SK-N-SH (cell line): ENCODE measurements around the gene FGG. TPM values are rescaled to one million over a fixed set of nuclear protein-coding genes. Genes with fewer than 3 reads are reported as not detected.

Source experiments
- CTCF ChIA-PET: fragments of 300-600, 350-600 bp; formaldehyde crosslinking; extraction: SDS; loops from one replicate; lab custom pipeline; 2021; lab: Yijun Ruan, JAX
- POLR2A ChIA-PET: fragments of 350-600 bp; sonication (Branson Sonifier 250); formaldehyde crosslinking; extraction: SDS; loops from one replicate; lab custom pipeline; 2020; ENCODE audit warnings: antibody characterized with exemption, inconsistent platforms; lab: Yijun Ruan, JAX
- DNase-seq: peaks from one replicate; pipeline ENCODE4 v3.0.0; 2012
- H2AFZ ChIP-seq: fragments of 200-600 bp; sonication (generic); 2 replicates; pipeline ENCODE4 v1.8.1; 2016; ENCODE audit warnings: antibody characterized with exemption, mild to moderate bottlenecking, low read depth
- H3F3A ChIP-seq: fragments of 200-600 bp; sonication (generic); replicated peaks from 2 replicates; pipeline ENCODE3; 2016; ENCODE audit warnings: antibody characterized with exemption, mild to moderate bottlenecking; ENCODE audit not compliant: insufficient read depth
- H3K27ac ChIP-seq, 2 experiments: fragments of 200-500 bp in 1 of 2; fragments of 200-600 bp in 1 of 2; sonication (Bioruptor generic) in 1 of 2; sonication (generic), shearing (Covaris generic) in 1 of 2; 2 replicates each; pipeline versions ENCODE4 v1.5.1 to v1.6.1; 2014 to 2016; ENCODE audit warnings: low read depth in 2 of 2, inconsistent platforms in 1 of 2, low read length in 1 of 2, mild to moderate bottlenecking in 1 of 2, mixed read lengths in 1 of 2
- H3K27me3 ChIP-seq: fragments of 200-600 bp; sonication (generic), shearing (Covaris generic); 2 replicates; pipeline ENCODE4 v1.6.1; 2016; ENCODE audit warnings: mixed run types; ENCODE audit not compliant: insufficient read depth
- H3K36me3 ChIP-seq, 2 experiments: fragments of 200-500 bp in 1 of 2; fragments of 200-600 bp in 1 of 2; sonication (Bioruptor generic) in 1 of 2; sonication (generic) in 1 of 2; replicated peaks in 1 of 2; 2 replicates each; pipeline versions ENCODE3 to v1.5.1; 2014 to 2016; ENCODE audit warnings: low read length in 1 of 2, mild to moderate bottlenecking in 1 of 2; ENCODE audit not compliant: insufficient read depth in 2 of 2, control insufficient read depth in 1 of 2
- H3K4me1 ChIP-seq, 2 experiments: fragments of 200-500 bp in 1 of 2; fragments of 200-600 bp in 1 of 2; sonication (Bioruptor generic) in 1 of 2; sonication (generic), shearing (Covaris generic) in 1 of 2; 2 replicates each; pipeline versions ENCODE4 v1.5.1 to v1.6.1; 2014 to 2016; ENCODE audit warnings: low read depth in 1 of 2, low read length in 1 of 2, mixed run types in 1 of 2; ENCODE audit not compliant: insufficient read depth in 2 of 2, control insufficient read depth in 1 of 2
- H3K4me2 ChIP-seq: fragments of 200-600 bp; sonication (generic), shearing (Covaris generic); 2 replicates; pipeline ENCODE4 v1.6.1; 2017; ENCODE audit warnings: mixed run types
- H3K4me3 ChIP-seq, 2 experiments: fragments of 200-500 bp in 1 of 2; fragments of 200-600 bp in 1 of 2; sonication (Bioruptor generic) in 1 of 2; sonication (generic), shearing (Covaris generic) in 1 of 2; 2 replicates each; pipeline versions ENCODE4 v1.5.1 to v1.8.1; 2014 to 2016; ENCODE audit warnings: low read depth in 2 of 2, inconsistent platforms in 1 of 2, low read length in 1 of 2, mild to moderate bottlenecking in 1 of 2, mixed read lengths in 1 of 2, moderate library complexity in 1 of 2
- H3K79me2 ChIP-seq: fragments of 200-600 bp; sonication (generic); 2 replicates; pipeline ENCODE4 v1.8.1; 2017; ENCODE audit warnings: mild to moderate bottlenecking; ENCODE audit not compliant: insufficient read depth
- H3K9ac ChIP-seq: fragments of 200-600 bp; sonication (generic); 2 replicates; pipeline ENCODE4 v1.6.1; 2017; ENCODE audit warnings: mixed run types
- H3K9me2 ChIP-seq: fragments of 200-600 bp; sonication (generic); 2 replicates; pipeline ENCODE4 v1.6.1; 2017; ENCODE audit warnings: mixed run types
- H3K9me3 ChIP-seq: fragments of 200-600 bp; sonication (generic); 2 replicates; pipeline ENCODE4 v1.6.1; 2017; ENCODE audit warnings: mixed run types, mild to moderate bottlenecking, moderate library complexity
- H4K20me1 ChIP-seq: fragments of 200-600 bp; sonication (generic); 2 replicates; pipeline ENCODE4 v1.6.1; 2017; ENCODE audit warnings: mild to moderate bottlenecking, mixed run types; ENCODE audit not compliant: insufficient read depth
- CHD2 ChIP-seq: fragments of 150-350 bp; IDR thresholded peaks from 2 replicates; pipeline ENCODE4 v1.6.1; 2018; ENCODE audit warnings: low read length; ENCODE audit not compliant: partially characterized antibody
- ELF1 ChIP-seq: IDR thresholded peaks from 2 replicates; pipeline ENCODE4 v1.4.0; 2012
- EP300 ChIP-seq, 2 experiments: IDR thresholded peaks; 2 replicates each; pipeline versions ENCODE4 v1.4.0 to v1.6.1; 2012; ENCODE audit warnings: borderline replicate concordance in 1 of 2, low read depth in 1 of 2, low read length in 1 of 2
- EZH2phosphoT487 ChIP-seq: fragments of 200-600 bp; sonication (generic); IDR thresholded peaks from 2 replicates; pipeline ENCODE4 v1.6.1; 2017; ENCODE audit warnings: low read depth, mixed run types, mild to moderate bottlenecking, antibody characterized with exemption, moderate library complexity, borderline replicate concordance
- FOXJ3 ChIP-seq: sonication (generic); formaldehyde crosslinking; IDR thresholded peaks from 2 replicates; pipeline ENCODE4 v1.5.1; 2020; ENCODE audit warnings: mild to moderate bottlenecking, missing genetic modification reagents
- GABPA ChIP-seq: IDR thresholded peaks from 2 replicates; pipeline ENCODE4 v1.4.0; 2012; ENCODE audit warnings: low read depth, mild to moderate bottlenecking
- NFIC ChIP-seq: IDR thresholded peaks from 2 replicates; pipeline ENCODE4 v1.4.0; 2012; ENCODE audit warnings: borderline replicate concordance
- NRF1 ChIP-seq: IDR thresholded peaks from 2 replicates; pipeline ENCODE4 v1.6.1; 2012; ENCODE audit warnings: low read depth, mild to moderate bottlenecking, low read length
- POLR2AphosphoS5 ChIP-seq: IDR thresholded peaks from 2 replicates; pipeline ENCODE4 v1.6.1; 2012; ENCODE audit warnings: low read depth, low read length
- RAD21 ChIP-seq: IDR thresholded peaks from 2 replicates; pipeline ENCODE4 v1.6.1; 2012; ENCODE audit warnings: mild to moderate bottlenecking, low read length
- YY1 ChIP-seq: IDR thresholded peaks from 2 replicates; pipeline ENCODE4 v1.4.0; 2012; ENCODE audit warnings: low read depth, mild to moderate bottlenecking
- WGBS: methylation state at CpG from one replicate; pipeline ENCODE4 v1.1.6; 2017; ENCODE audit warnings: low lambda C conversion rate; 5-methylcytosine and 5-hydroxymethylcytosine counted together
- polyA plus RNA-seq, 3 experiments: library from polyadenylated mRNA; depleted of rRNA; stranded (reverse); fragments of >200 nt; gene quantifications; 2 replicates each; pipeline ENCODE4 v1.2.3, GENCODE V29; 2012
- TF ChIP-seq, protein P1 (sequence below): IDR thresholded peaks from 2 replicates; pipeline ENCODE4 v1.4.0; 2012; ENCODE audit warnings: low read depth, borderline replicate concordance

Gene FGG
- polyA plus RNA-seq, 1 of the 3 experiments (the other 2 are of a cell fraction) = not detected

DNA sequence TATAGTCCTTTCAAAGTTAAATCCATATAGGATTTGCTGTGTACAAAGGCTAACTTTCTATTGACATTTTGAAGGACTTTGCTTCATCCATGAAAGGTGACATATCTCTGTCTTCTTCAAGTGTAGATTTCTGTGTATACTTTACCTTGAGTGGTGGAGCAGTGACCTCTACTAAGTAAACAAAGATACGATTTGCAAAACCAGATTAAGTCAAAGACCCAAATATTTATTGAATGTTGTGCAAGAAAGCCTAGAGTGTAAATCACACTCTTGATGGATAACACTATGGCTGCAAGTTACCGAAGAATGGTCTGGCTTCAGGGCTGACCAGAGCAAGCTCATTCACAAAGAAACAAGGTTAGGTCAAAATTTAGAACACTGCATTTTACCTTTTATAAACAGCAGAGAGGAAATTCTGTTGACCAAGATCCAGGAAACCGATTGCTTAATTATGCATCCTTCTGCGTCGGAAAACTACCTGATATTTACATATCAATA is 5.4 kb upstream of the FGG start:
- 26% methylated on average over 5 of the region's 5 CpGs for WGBS
- Histone ChIP-seq H3K9ac (no peak overlapping the region), H3K27ac (no peak overlapping the region), H3K4me2 (no peak overlapping the region), H3K4me1 (no peaks in the 10 kb centered on the region), H3F3A (no peaks in the 10 kb centered on the region), H3K36me3 (no peaks in the 10 kb centered on the region), H3K27me3 (0 out of 2 replicates have a peak, but pooled peaks cover 5% of the 10 kb centered on the region), H4K20me1 (no peaks in the 10 kb centered on the region), H3K9me3 (no peaks in the 10 kb centered on the region), H3K9me2 (no peaks in the 10 kb centered on the region), H2AFZ (no peak overlapping the region), H3K79me2 (no peaks in the 10 kb centered on the region), H3K4me3 (no peak overlapping the region)
- DNase-seq = no peak
- CTCF ChIA-PET = interaction anchor here (1.1 to 3.4 kb wide), 9 partner anchors 11 to 88 kb away, joined by 3 to 60 read pairs (median 4); partner anchors contain the start of gene PLRG1
- TF ChIP-seq GABPA (no peak), FOXJ3 (CRISPR knock-in tag) (no peak)
- POLR2A ChIA-PET = no interaction called here

DNA sequence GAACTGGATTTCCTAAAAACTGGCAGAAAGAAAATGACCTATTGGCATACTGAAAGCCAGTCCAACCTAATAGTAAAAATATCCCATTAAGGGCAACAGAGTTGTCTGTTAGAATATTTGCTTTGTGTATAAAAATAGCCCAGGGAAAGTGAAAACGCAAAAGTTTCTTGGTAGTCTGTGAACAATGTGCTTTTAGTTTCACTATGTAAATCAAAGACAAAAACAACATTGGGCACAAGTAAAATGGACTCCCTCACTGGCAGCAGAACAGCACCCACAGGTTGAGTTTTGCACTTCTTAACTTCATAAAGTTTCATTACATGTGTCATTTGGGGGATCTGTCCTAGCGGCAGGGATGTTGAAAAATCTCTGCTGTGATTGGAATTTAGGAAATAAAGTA is 4.3 kb upstream of the FGG start:
- no peak overlapping the region for H3K27ac ChIP-seq
- H3K4me3 ChIP-seq = no peak overlapping the region
- no peaks in the 10 kb centered on the region for H3K36me3 ChIP-seq
- H3K4me2 ChIP-seq = no peak overlapping the region
- no peak overlapping the region for H2AFZ ChIP-seq
- no peaks in the 10 kb centered on the region for H3K9me3 ChIP-seq
- H3K27me3 ChIP-seq = 0 out of 2 replicates have a peak, but pooled peaks cover 5% of the 10 kb centered on the region
- TF ChIP-seq ELF1 = no peak
- TF ChIP-seq EP300 (IDR thresholded peaks at IDR 0.05; ENCODE audit: borderline replicate concordance in 1 of 2, low read depth in 1 of 2, low read length in 1 of 2) = no peak
- TF ChIP-seq NRF1 = no peak
- no peak for TF ChIP-seq RAD21
- whole genome bisulfite sequencing = 29% methylated on average over 2 of the region's 2 CpGs
- no peaks in the 10 kb centered on the region for H4K20me1 ChIP-seq
- H3K4me1 ChIP-seq = no peaks in the 10 kb centered on the region
- no peak for DNase-seq
- H3K9ac ChIP-seq = no peak overlapping the region
- CTCF ChIA-PET = interaction anchor here (3.2 kb wide), 1 partner anchor 57 kb away, joined by 31 read pairs; no protein-coding TSS in a partner anchor
- no peaks in the 10 kb centered on the region for H3K79me2 ChIP-seq
- no peaks in the 10 kb centered on the region for H3F3A ChIP-seq
- POLR2A ChIA-PET = no interaction called here
- H3K9me2 ChIP-seq = no peaks in the 10 kb centered on the region

DNA sequence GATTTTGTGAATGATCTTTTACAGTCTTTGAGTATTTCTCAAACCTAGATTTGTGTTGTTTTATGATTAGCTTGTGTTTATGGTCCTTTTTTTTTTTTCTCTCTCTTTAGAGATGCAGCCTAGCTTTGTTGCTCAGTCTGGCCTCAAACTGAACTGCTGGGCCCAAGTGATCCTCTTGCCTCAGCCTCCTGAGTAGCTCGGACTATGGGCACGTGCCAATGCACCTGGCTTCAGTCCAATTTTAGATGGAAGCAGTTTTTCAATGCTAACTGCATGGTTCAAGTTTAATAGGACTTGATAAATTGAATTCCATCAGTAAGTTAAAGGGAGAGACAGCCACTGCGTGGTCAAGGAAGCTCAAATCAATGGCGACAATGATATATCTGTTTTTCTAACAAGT is 3.8 kb upstream of the FGG start:
- no peaks in the 10 kb centered on the region for H3F3A ChIP-seq
- H3K79me2 ChIP-seq = no peaks in the 10 kb centered on the region
- WGBS = 3% methylated on average over 4 of the region's 4 CpGs
- H3K36me3 ChIP-seq = no peaks in the 10 kb centered on the region
- H3K9ac ChIP-seq = no peak overlapping the region
- H3K27ac ChIP-seq = no peak overlapping the region
- H4K20me1 ChIP-seq = no peaks in the 10 kb centered on the region
- 0 out of 2 replicates have a peak, but pooled peaks cover 5% of the 10 kb centered on the region for H3K27me3 ChIP-seq
- H3K9me2 ChIP-seq = no peaks in the 10 kb centered on the region
- POLR2A ChIA-PET = no interaction called here
- no peaks in the 10 kb centered on the region for H3K9me3 ChIP-seq
- no peaks in the 10 kb centered on the region for H3K4me1 ChIP-seq
- H3K4me2 ChIP-seq = no peak overlapping the region
- H2AFZ ChIP-seq = no peak overlapping the region
- TF ChIP-seq RAD21 = no peak
- no peak for TF ChIP-seq YY1
- no peak for TF ChIP-seq EZH2phosphoT487
- TF ChIP-seq, protein P1, sequence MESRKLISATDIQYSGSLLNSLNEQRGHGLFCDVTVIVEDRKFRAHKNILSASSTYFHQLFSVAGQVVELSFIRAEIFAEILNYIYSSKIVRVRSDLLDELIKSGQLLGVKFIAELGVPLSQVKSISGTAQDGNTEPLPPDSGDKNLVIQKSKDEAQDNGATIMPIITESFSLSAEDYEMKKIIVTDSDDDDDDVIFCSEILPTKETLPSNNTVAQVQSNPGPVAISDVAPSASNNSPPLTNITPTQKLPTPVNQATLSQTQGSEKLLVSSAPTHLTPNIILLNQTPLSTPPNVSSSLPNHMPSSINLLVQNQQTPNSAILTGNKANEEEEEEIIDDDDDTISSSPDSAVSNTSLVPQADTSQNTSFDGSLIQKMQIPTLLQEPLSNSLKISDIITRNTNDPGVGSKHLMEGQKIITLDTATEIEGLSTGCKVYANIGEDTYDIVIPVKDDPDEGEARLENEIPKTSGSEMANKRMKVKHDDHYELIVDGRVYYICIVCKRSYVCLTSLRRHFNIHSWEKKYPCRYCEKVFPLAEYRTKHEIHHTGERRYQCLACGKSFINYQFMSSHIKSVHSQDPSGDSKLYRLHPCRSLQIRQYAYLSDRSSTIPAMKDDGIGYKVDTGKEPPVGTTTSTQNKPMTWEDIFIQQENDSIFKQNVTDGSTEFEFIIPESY = no peak
- TF ChIP-seq NFIC = no peak
- TF ChIP-seq CHD2 = no peak
- no peak for TF ChIP-seq POLR2AphosphoS5
- TF ChIP-seq, all 33 proteins: peak for 0
- DNase-seq = no peak
- H3K4me3 ChIP-seq = no peak overlapping the region
- CTCF ChIA-PET = interaction anchor here (3.2 kb wide), 1 partner anchor 57 kb away, joined by 31 read pairs; no protein-coding TSS in a partner anchor
